SIG-M5 treated with dmso at 0.1 percent for 504 hours (cell line): ENCODE measurements around the gene MORC4.

Source experiments
- DNase-seq: peaks from one replicate; lab custom pipeline; 2025; ENCODE audit not compliant: unreplicated experiment; lab: John Stamatoyannopoulos, UW

The MORC4 gene

GRCh38 chrX:107000013-107000515 lies at the start of gene MORC4:
TSS of gene MORC4 (minus strand) at chrX:107000212. CDS start at chrX:106999969, 243 bp downstream.
- peak; percentile 43 for DNase-seq

- no peak for DNase-seq
Observed at GRCh38 chrX:107047622-107048021, 47.6 kb upstream of the MORC4 start.

- no peak for DNase-seq
Observed at GRCh38 chrX:107029752-107030151, 29.7 kb upstream of the MORC4 start.

GRCh38 chrX:107025545-107025944 lies 25.5 kb upstream of the MORC4 start:
- peak; percentile 24 for DNase-seq

GRCh38 chrX:107014936-107015335 lies 14.9 kb upstream of the MORC4 start:
- DNase-seq, result no peak

- no peak for DNase-seq
Observed at GRCh38 chrX:107008034-107008433, 8.0 kb upstream of the MORC4 start.

- peak; percentile 22 for DNase-seq
Observed at GRCh38 chrX:106999002-106999975, 723 bp downstream of the MORC4 start.

GRCh38 chrX:106997611-106998010 lies 2.4 kb downstream of the MORC4 start:
- no peak for DNase-seq

- no peak for DNase-seq
Observed at GRCh38 chrX:106995678-106996077, 4.3 kb downstream of the MORC4 start.

GRCh38 chrX:106987488-106987887 lies 12.5 kb downstream of the MORC4 start:
- DNase-seq, result no peak

GRCh38 chrX:106980952-106981626 lies 18.9 kb downstream of the MORC4 start:
- DNase-seq, result no peak

- DNase-seq, result no peak
Observed at GRCh38 chrX:106976416-106976815, 23.6 kb downstream of the MORC4 start.

- no peak for DNase-seq
Observed at GRCh38 chrX:106973433-106974149, 26.4 kb downstream of the MORC4 start.

GRCh38 chrX:106972896-106973295 lies 27.1 kb downstream of the MORC4 start:
- no peak for DNase-seq

GRCh38 chrX:106966547-106966946 lies 33.5 kb downstream of the MORC4 start:
- peak; percentile 36 for DNase-seq

- no peak for DNase-seq
Observed at GRCh38 chrX:106964290-106964689, 35.7 kb downstream of the MORC4 start.

GRCh38 chrX:106963111-106963510 lies 36.9 kb downstream of the MORC4 start:
- no peak for DNase-seq

- DNase-seq, result peak; percentile 3
Observed at GRCh38 chrX:106959901-106960300, 40.1 kb downstream of the MORC4 start.

- no peak for DNase-seq
Observed at GRCh38 chrX:106957856-106958255, 42.2 kb downstream of the MORC4 start.

GRCh38 chrX:106955004-106955772 lies 44.8 kb downstream of the MORC4 start:
- no peak for DNase-seq
